GM12874 (cell line): Measurements from ENCODE around the gene BAZ1A.

Experiments used
- TF ChIP-seq, protein P1 (sequence below): IDR thresholded peaks from 2 replicates; pipeline ENCODE4 v1.5.1; 2011; ENCODE audit warnings: low read depth, mild to moderate bottlenecking, control low read depth, low read length, moderate library complexity; ENCODE audit not compliant: insufficient read depth

The BAZ1A gene

GRCh38 chr14:34794217-34794616 lies 80.9 kb downstream of the BAZ1A start:
- TF ChIP-seq, protein P1, sequence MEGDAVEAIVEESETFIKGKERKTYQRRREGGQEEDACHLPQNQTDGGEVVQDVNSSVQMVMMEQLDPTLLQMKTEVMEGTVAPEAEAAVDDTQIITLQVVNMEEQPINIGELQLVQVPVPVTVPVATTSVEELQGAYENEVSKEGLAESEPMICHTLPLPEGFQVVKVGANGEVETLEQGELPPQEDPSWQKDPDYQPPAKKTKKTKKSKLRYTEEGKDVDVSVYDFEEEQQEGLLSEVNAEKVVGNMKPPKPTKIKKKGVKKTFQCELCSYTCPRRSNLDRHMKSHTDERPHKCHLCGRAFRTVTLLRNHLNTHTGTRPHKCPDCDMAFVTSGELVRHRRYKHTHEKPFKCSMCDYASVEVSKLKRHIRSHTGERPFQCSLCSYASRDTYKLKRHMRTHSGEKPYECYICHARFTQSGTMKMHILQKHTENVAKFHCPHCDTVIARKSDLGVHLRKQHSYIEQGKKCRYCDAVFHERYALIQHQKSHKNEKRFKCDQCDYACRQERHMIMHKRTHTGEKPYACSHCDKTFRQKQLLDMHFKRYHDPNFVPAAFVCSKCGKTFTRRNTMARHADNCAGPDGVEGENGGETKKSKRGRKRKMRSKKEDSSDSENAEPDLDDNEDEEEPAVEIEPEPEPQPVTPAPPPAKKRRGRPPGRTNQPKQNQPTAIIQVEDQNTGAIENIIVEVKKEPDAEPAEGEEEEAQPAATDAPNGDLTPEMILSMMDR, result no peak

DNA sequence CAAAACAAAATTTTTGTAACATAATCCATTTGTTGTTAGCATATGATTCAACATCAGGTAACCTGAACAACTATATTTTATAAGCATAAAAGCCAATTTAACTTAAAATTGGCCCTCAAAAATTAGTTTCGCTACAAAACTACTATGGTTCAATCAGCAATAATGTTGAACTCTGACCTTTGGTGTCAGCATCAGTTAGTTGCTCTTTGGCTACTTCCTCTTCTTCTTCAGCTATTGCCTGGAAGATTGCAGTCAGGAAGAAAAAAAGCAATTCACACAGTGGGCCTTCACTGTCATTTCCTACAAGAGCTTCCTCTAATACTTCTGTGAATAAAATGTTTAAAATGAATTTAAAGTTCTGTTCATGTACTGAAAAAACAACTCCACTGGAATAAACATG lies 82.6 kb downstream of the BAZ1A start:
- TF ChIP-seq, protein P1, result no peak

DNA sequence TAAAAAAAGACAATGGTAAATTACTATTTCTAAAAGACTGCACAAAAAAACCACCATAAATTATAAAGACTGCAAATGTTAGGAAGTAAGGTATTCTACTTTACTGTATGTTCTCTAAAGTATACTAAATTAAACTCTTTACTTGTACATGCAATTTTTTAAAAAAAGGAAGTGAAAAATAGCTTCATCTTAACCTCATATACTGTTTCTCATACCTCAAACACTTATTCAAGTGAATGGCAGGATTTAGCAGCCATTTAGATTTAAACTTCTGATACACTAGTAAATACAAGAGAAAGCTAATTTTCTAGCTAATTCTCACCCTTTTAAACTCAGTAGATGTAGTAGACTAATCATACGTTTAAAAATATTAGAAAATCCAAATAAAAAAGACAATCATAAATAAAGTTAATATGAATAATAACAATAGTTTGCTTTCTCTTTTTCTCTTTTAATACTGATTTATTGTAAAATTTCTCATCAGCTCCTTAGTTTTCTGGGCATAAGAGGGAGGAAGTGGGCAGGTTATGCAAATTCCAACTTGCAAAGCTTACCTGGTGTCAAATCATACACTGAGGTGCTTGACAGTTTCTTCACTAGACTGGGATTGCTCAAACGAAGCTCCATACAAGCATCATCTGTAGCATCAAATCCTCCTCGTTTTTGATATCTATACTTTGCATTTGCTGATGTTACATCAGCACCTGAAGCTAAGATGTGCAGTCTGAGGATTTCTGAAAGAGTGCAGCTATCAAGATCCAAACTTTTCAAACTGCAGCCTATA lies 89.7 kb downstream of the BAZ1A start:
- TF ChIP-seq, protein P1, result no peak

DNA sequence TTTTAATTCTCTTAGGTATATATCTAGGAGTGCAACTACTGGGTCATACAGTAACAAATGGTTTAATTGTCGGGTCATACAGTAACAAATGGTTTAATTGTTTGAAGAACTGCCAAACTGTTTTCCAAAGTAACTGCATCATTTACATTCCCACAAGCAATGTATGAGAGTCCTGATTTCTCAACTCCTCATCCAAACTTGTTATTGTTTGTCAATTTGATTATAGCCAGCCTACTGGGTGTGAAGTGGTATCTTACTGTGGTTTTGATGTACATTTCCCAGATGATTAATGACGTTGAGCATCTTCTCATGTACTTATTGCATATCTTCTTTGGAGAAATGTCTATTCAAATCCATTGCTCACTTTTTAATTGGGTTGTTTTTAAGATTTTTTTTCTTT lies 93.1 kb downstream of the BAZ1A start:
- TF ChIP-seq, protein P1, result no peak

DNA sequence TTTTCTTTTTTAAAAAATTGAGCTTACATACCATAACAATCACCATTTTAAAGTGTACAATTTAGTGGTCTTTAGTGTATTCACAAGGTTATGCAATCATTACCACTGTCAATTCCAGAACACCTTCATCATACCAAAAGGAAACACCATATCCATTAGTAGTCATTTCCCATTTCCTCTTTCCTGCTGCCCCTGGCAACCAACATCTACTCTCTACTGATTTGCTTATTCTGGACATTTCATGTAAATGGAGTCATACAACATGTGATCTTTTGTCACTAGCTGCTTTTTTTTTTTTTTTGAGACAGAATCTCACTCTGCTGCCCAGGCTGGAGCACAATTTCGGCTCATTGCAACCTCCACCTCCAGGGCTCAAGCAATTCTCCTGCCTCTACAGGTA lies 93.9 kb downstream of the BAZ1A start:
- TF ChIP-seq, protein P1, result no peak

GRCh38 chr14:34780646-34781045 lies 94.5 kb downstream of the BAZ1A start:
- TF ChIP-seq, protein P1, result no peak

DNA sequence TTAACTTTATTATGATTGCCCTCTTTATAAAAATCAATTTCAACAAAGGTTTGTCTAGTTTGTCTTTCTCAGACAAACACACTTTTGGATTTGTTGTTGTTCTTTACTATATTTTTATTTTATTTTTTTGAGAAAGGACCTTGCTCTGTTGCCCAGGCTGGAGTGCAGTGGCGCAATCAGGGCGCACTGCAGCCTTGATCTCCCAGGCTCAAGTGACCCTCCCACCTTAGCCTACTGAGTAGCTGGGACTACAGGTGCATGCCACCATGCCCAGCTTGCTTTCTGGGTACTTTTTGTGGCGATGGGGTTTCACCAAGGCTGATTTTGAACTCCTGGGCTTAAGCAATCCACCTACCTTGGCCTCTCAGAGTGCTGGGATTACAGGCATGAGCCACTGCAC lies 96.4 kb downstream of the BAZ1A start:
- TF ChIP-seq, protein P1, result no peak
